ENCODE data around the gene SHANK1.

Gene SHANK1

GRCh38 chr19:50677636-50678035, 42.0 kb downstream of the SHANK1 start:
- Histone ChIP-seq H3K4me3 (ENCODE audit: low read depth in 1 of 2, low read length in 2 of 2) (no peak overlapping the region), H3K27me3 (ENCODE audit: low read depth, low read length) (no peaks in the 10 kb centered on the region)

GRCh38 chr19:50676625-50677197, 42.9 kb downstream of the SHANK1 start:
- H3K36me3 ChIP-seq (ENCODE audit: control insufficient read depth in 1 of 2, insufficient read depth in 2 of 2, low read length in 2 of 2) = no peaks in the 10 kb centered on the region
- no peaks in the 10 kb centered on the region for H3K27me3 ChIP-seq (ENCODE audit: low read depth, low read length)
- no peak overlapping the region for H3K4me3 ChIP-seq (ENCODE audit: low read depth in 1 of 2, low read length in 2 of 2)

More at GRCh38 chr19:50677636-50678035, 42.0 kb downstream of the SHANK1 start:
- H3K27ac ChIP-seq (ENCODE audit: low read length) = no peak overlapping the region
- peaks cover 0 to 4% of the 10 kb centered on the region in 2 donors for H3K9me3 ChIP-seq (ENCODE audit: control insufficient read depth in 1 of 2, low read length in 2 of 2)
- no peaks in the 10 kb centered on the region for H3K36me3 ChIP-seq (ENCODE audit: control insufficient read depth in 1 of 2, insufficient read depth in 2 of 2, low read length in 2 of 2)
- peaks cover 0 to 6% of the 10 kb centered on the region in 2 donors for H3K4me1 ChIP-seq (ENCODE audit: control insufficient read depth in 1 of 2, insufficient read depth in 2 of 2, low read length in 2 of 2)

GRCh38 chr19:50673118-50673517, 46.5 kb downstream of the SHANK1 start:
- Histone ChIP-seq H3K36me3 (ENCODE audit: control insufficient read depth in 1 of 2, insufficient read depth in 2 of 2, low read length in 2 of 2) (no peaks in the 10 kb centered on the region), H3K27me3 (ENCODE audit: low read depth, low read length) (peaks cover 13% of the 10 kb centered on the region), H3K27ac (ENCODE audit: low read length) (no peak overlapping the region), H3K9me3 (ENCODE audit: control insufficient read depth in 1 of 2, low read length in 2 of 2) (peaks cover 0 to 4% of the 10 kb centered on the region in 2 donors), H3K4me1 (ENCODE audit: control insufficient read depth in 1 of 2, insufficient read depth in 2 of 2, low read length in 2 of 2) (peaks cover 0 to 4% of the 10 kb centered on the region in 2 donors), H3K4me3 (ENCODE audit: low read depth in 1 of 2, low read length in 2 of 2) (no peak overlapping the region)

More at GRCh38 chr19:50676625-50677197, 42.9 kb downstream of the SHANK1 start:
- no peak overlapping the region for H3K27ac ChIP-seq (ENCODE audit: low read length)
- peaks cover 0 to 4% of the 10 kb centered on the region in 2 donors for H3K9me3 ChIP-seq (ENCODE audit: control insufficient read depth in 1 of 2, low read length in 2 of 2)
- H3K4me1 ChIP-seq (ENCODE audit: control insufficient read depth in 1 of 2, insufficient read depth in 2 of 2, low read length in 2 of 2) = peaks cover 0 to 6% of the 10 kb centered on the region in 2 donors

- H3K4me1 ChIP-seq (ENCODE audit: control insufficient read depth in 1 of 2, insufficient read depth in 2 of 2, low read length in 2 of 2) = peaks cover 0 to 22% of the 10 kb centered on the region in 2 donors
- no peak overlapping the region for H3K4me3 ChIP-seq (ENCODE audit: low read depth in 1 of 2, low read length in 2 of 2)
- no peak overlapping the region for H3K27ac ChIP-seq (ENCODE audit: low read length)
- H3K9me3 ChIP-seq (ENCODE audit: control insufficient read depth in 1 of 2, low read length in 2 of 2) = no peaks in the 10 kb centered on the region
- no peaks in the 10 kb centered on the region for H3K36me3 ChIP-seq (ENCODE audit: control insufficient read depth in 1 of 2, insufficient read depth in 2 of 2, low read length in 2 of 2)
- peaks cover 21% of the 10 kb centered on the region for H3K27me3 ChIP-seq (ENCODE audit: low read depth, low read length)
Observed at GRCh38 chr19:50670102-50670380, 49.6 kb downstream of the SHANK1 start.

GRCh38 chr19:50669302-50670101, 50.1 kb downstream of the SHANK1 start:
- no peaks in the 10 kb centered on the region for H3K9me3 ChIP-seq (ENCODE audit: control insufficient read depth in 1 of 2, low read length in 2 of 2)
- no peaks in the 10 kb centered on the region for H3K36me3 ChIP-seq (ENCODE audit: control insufficient read depth in 1 of 2, insufficient read depth in 2 of 2, low read length in 2 of 2)
- H3K27me3 ChIP-seq (ENCODE audit: low read depth, low read length) = peaks cover 21% of the 10 kb centered on the region
- H3K4me3 ChIP-seq (ENCODE audit: low read depth in 1 of 2, low read length in 2 of 2) = no peak overlapping the region
- H3K27ac ChIP-seq (ENCODE audit: low read length) = no peak overlapping the region
- peaks cover 0 to 22% of the 10 kb centered on the region in 2 donors for H3K4me1 ChIP-seq (ENCODE audit: control insufficient read depth in 1 of 2, insufficient read depth in 2 of 2, low read length in 2 of 2)

- H3K4me3 ChIP-seq (ENCODE audit: low read depth in 1 of 2, low read length in 2 of 2) = no peak overlapping the region
- H3K27ac ChIP-seq (ENCODE audit: low read length) = no peak overlapping the region
- H3K27me3 ChIP-seq (ENCODE audit: low read depth, low read length) = peaks cover 21% of the 10 kb centered on the region
- H3K9me3 ChIP-seq (ENCODE audit: control insufficient read depth in 1 of 2, low read length in 2 of 2) = no peaks in the 10 kb centered on the region
- H3K4me1 ChIP-seq (ENCODE audit: control insufficient read depth in 1 of 2, insufficient read depth in 2 of 2, low read length in 2 of 2) = peaks cover 0 to 22% of the 10 kb centered on the region in 2 donors
- H3K36me3 ChIP-seq (ENCODE audit: control insufficient read depth in 1 of 2, insufficient read depth in 2 of 2, low read length in 2 of 2) = no peaks in the 10 kb centered on the region
Observed at GRCh38 chr19:50668879-50669278, 50.7 kb downstream of the SHANK1 start.

- Histone ChIP-seq H3K4me3 (ENCODE audit: low read depth in 1 of 2, low read length in 2 of 2) (no peak overlapping the region), H3K4me1 (ENCODE audit: control insufficient read depth in 1 of 2, insufficient read depth in 2 of 2, low read length in 2 of 2) (peaks cover 0 to 22% of the 10 kb centered on the region in 2 donors), H3K36me3 (ENCODE audit: control insufficient read depth in 1 of 2, insufficient read depth in 2 of 2, low read length in 2 of 2) (no peaks in the 10 kb centered on the region), H3K27ac (ENCODE audit: low read length) (no peak overlapping the region), H3K27me3 (ENCODE audit: low read depth, low read length) (peaks cover 21% of the 10 kb centered on the region), H3K9me3 (ENCODE audit: control insufficient read depth in 1 of 2, low read length in 2 of 2) (no peaks in the 10 kb centered on the region)
Observed at GRCh38 chr19:50668416-50668815, 51.2 kb downstream of the SHANK1 start.

GRCh38 chr19:50667759-50668231, 51.8 kb downstream of the SHANK1 start:
- H3K4me3 ChIP-seq (ENCODE audit: low read depth in 1 of 2, low read length in 2 of 2) = no peak overlapping the region
- no peaks in the 10 kb centered on the region for H3K9me3 ChIP-seq (ENCODE audit: control insufficient read depth in 1 of 2, low read length in 2 of 2)
- H3K27ac ChIP-seq (ENCODE audit: low read length) = no peak overlapping the region
- peaks cover 21% of the 10 kb centered on the region for H3K27me3 ChIP-seq (ENCODE audit: low read depth, low read length)
- H3K4me1 ChIP-seq (ENCODE audit: control insufficient read depth in 1 of 2, insufficient read depth in 2 of 2, low read length in 2 of 2) = peaks cover 0 to 22% of the 10 kb centered on the region in 2 donors
- H3K36me3 ChIP-seq (ENCODE audit: control insufficient read depth in 1 of 2, insufficient read depth in 2 of 2, low read length in 2 of 2) = no peaks in the 10 kb centered on the region

- Histone ChIP-seq H3K4me1 (ENCODE audit: control insufficient read depth in 1 of 2, insufficient read depth in 2 of 2, low read length in 2 of 2) (peaks cover 0 to 22% of the 10 kb centered on the region in 2 donors), H3K4me3 (ENCODE audit: low read depth in 1 of 2, low read length in 2 of 2) (no peak overlapping the region), H3K27me3 (ENCODE audit: low read depth, low read length) (peaks cover 21% of the 10 kb centered on the region), H3K27ac (ENCODE audit: low read length) (no peak overlapping the region), H3K36me3 (ENCODE audit: control insufficient read depth in 1 of 2, insufficient read depth in 2 of 2, low read length in 2 of 2) (no peaks in the 10 kb centered on the region), H3K9me3 (ENCODE audit: control insufficient read depth in 1 of 2, low read length in 2 of 2) (no peaks in the 10 kb centered on the region)
Observed at GRCh38 chr19:50667177-50667758, 52.3 kb downstream of the SHANK1 start.

- Histone ChIP-seq H3K4me3 (ENCODE audit: low read depth in 1 of 2, low read length in 2 of 2) (no peak overlapping the region), H3K36me3 (ENCODE audit: control insufficient read depth in 1 of 2, insufficient read depth in 2 of 2, low read length in 2 of 2) (no peaks in the 10 kb centered on the region), H3K9me3 (ENCODE audit: control insufficient read depth in 1 of 2, low read length in 2 of 2) (no peaks in the 10 kb centered on the region), H3K27ac (ENCODE audit: low read length) (no peak overlapping the region), H3K4me1 (ENCODE audit: control insufficient read depth in 1 of 2, insufficient read depth in 2 of 2, low read length in 2 of 2) (peaks cover 0 to 22% of the 10 kb centered on the region in 2 donors), H3K27me3 (ENCODE audit: low read depth, low read length) (peaks cover 21% of the 10 kb centered on the region)
Observed at GRCh38 chr19:50666346-50667176, 53.0 kb downstream of the SHANK1 start.

GRCh38 chr19:50664204-50664603, 55.4 kb downstream of the SHANK1 start:
- H3K9me3 ChIP-seq (ENCODE audit: control insufficient read depth in 1 of 2, low read length in 2 of 2) = no peaks in the 10 kb centered on the region
- H3K27ac ChIP-seq (ENCODE audit: low read length) = no peak overlapping the region
- peaks cover 11% of the 10 kb centered on the region for H3K27me3 ChIP-seq (ENCODE audit: low read depth, low read length)
- H3K4me1 ChIP-seq (ENCODE audit: control insufficient read depth in 1 of 2, insufficient read depth in 2 of 2, low read length in 2 of 2) = peaks cover 0 to 24% of the 10 kb centered on the region in 2 donors
- no peak overlapping the region for H3K4me3 ChIP-seq (ENCODE audit: low read depth in 1 of 2, low read length in 2 of 2)
- no peaks in the 10 kb centered on the region for H3K36me3 ChIP-seq (ENCODE audit: control insufficient read depth in 1 of 2, insufficient read depth in 2 of 2, low read length in 2 of 2)
